HG03558 (cell line): ENCODE measurements around the gene PTPRN2.

Source experiments
- ATAC-seq: cut with Tn5 transposase; IDR thresholded peaks from one replicate; pipeline ENCODE4 v1.9.1; 2021; ENCODE audit warnings: moderate number of reproducible peaks; ENCODE audit not compliant: unreplicated experiment; ENCODE audit errors: extremely low read depth

PTPRN2 gene

DNA sequence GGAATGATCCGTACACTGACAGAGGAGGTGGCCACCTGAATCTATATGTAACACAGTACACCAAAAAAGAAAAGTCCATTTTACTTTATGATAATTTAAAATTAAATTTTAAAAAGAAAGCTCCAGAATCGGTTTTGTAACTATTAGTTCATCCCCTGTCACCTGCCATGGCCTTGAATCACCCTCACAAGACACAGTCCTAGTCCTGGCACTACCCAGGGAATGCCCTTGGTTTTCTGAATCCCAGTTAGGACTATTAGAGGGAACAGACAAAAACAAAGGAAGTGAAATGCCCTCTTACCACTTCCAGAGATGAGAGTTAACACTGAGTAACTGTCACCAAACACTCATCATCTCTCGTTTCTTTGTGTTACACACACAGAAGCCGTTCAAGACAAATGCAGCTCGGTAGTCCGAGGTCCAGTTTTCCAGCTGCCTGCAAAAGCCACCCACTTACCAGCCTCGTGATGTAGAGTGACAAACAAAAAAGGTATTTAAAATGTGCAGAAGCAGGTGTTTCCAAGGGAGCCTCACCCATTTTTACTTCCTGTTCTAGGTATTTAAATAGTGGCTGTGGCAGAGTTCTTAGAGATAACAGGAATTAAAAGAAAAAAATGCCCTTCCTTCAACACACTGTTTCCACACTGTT, 6.1 kb downstream of the PTPRN2 start:
- ATAC-seq: no peak

DNA sequence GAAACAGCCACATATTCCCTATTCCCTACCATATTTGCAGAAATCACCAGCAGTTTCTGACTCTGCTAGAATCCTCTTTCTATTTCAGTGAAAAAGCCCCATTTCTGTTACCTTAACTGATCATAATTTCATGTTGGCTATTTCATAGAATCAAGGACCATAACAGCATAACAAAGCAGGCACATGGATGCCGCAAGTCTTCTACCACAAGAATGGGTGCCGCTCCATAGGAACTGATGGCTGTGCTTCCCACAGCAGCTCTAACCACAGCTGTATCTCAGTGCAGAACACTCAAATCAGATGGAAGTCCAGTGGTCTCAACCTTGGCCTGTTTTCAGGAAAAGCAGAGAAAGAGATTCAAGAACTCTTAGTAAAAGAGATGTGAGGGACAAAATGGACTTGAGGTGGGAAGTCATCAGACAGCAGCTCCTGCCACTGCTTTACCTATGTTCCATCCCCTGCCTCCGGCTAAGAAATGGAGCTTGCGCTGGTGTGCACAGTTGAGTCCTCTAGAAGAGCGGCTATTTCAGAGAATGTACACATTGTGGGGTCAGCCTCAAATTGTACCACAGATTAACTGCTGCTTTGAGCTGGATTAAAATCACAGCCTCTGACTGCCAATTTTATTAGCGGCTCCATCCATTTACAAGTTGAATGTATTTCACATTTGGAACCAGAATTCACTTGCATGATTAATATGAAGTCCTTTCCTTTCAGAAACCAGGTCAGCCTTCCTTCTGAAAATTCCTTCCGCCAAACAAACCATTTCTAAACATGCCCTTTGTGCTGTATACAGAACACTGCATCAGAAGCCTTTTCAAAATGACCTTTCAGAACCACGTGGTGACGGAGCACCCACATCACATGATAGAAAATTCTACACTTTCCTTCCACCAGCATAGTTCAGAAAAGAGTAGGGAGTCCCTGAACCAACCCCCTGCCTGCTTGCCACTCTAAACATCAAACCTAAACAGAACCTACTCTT, 7.7 kb downstream of the PTPRN2 start:
- no peak for ATAC-seq

DNA sequence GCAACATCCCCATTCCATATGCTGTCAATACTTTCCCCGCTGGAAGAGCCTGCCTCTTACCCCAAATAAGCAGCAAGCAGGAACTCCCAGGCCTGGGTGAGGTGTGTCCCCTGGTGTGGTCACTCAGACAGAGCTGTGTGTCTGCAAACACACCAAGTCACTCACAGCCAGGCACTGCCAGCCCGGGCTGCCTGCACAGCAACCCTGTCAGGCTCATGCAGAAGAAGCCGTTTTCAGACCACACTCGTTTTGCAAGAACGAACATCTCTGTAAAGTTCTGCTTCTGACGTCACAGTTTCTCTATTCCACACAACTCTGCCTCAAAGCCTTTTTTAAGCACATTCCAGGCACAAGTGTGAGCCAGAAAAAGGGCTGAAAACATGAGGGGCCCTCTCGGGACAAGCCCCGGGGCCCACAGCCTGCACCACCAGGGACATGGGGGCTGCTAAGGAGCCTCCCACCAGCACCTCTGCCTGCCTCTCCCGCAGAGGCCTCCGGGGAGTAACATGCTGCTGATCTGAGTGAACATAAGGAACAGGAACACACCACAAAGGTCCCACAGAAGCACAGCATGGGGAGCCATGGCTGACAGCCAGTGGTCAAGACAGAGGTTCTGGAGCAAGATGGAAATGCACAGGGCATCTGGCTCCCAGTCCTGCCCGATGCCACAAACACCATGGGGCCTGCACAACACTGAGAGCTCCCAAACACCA, 11.4 kb downstream of the PTPRN2 start:
- no peak for ATAC-seq

DNA sequence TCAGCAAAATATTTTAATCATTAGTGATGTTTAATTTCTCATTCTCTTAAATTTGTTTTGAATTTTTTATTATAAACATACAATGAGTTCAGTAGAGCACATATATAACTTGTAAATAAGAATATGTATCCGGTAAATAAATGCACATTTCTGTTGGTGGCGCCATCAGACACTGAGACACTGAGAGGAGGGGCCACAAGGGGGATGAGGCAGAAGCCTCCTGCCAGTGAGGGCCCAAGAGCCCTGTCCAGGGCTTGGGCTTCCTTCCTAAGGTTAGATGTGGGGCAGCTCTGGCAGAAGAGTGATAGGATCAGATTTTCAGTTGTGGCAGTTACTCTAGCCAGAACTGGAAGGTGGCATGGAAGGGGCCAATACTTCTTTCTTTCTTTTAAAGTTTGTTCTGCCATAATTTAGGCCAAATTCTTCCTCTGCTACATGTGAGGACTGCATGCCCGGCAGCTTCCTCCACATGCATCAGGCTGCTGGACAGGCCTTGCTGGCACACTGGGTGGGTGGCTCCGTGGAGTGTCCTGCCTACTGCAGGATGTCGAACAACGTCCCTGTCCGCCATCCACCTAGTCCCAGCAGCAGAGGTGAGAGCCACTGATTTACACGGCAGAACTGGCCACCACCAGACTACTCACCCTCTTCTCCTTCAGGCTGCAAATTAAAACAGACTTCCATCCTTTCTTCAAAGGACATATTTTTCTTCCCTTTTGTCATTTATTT, 13.2 kb downstream of the PTPRN2 start:
- no peak for ATAC-seq

DNA sequence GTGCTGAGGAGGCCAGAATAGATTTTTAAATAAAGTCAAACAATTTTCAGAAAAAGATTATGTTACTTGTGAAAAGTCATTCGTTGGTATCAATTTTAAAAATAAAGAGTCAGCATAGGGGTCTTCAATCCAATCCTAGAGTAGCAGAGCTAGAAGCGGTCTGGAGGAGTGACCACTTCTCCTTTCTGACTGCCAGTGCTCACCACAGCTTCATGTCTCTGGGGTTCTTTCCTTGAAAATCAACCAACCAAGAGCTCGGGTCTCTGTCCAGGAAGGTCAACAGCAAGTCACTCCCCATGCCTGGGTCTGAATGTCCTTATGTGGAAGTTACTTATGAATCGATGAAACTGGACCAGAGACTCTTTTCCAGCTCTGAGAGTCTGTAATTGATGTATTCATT, 14.3 kb downstream of the PTPRN2 start:
- no peak for ATAC-seq

DNA sequence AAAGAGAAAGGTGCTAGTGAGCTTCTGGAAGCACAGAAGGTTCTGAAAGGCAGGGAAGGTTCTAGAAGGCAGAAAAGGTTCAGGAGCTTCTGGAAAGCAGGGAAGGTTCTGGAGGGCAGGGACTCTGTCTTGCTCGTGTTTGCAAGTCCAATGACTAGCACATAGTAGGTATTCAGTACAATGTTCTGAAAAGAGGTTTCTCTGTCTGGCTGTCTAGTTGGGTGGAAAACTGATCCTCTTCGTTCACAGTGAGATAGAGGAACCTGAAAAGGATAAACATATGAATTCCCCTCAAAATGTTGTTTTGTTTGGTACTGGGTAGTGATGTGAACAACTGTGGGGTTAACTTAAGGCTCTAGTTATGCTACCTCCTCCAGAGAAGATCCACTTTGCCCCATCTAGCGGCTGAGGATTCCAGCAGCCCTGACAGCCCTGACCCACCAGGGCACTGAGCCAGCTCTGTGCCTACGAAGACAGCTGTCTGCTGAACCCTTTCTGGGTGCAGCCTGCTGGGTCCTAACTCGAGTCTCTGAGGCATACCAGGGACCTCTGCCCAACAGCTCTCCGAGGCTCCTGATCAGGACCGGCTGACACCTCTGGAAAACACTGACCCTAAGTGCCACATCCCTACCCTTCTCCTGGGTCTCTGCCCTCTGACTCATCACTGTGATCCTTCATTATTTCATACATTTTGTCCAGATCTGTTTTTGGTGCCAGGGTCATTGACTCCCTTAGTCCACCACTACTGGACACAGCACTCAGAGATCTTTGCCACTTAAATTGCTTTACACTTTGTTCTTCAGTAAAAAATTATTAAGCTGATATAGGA, 15.4 kb downstream of the PTPRN2 start:
- no peak for ATAC-seq

DNA sequence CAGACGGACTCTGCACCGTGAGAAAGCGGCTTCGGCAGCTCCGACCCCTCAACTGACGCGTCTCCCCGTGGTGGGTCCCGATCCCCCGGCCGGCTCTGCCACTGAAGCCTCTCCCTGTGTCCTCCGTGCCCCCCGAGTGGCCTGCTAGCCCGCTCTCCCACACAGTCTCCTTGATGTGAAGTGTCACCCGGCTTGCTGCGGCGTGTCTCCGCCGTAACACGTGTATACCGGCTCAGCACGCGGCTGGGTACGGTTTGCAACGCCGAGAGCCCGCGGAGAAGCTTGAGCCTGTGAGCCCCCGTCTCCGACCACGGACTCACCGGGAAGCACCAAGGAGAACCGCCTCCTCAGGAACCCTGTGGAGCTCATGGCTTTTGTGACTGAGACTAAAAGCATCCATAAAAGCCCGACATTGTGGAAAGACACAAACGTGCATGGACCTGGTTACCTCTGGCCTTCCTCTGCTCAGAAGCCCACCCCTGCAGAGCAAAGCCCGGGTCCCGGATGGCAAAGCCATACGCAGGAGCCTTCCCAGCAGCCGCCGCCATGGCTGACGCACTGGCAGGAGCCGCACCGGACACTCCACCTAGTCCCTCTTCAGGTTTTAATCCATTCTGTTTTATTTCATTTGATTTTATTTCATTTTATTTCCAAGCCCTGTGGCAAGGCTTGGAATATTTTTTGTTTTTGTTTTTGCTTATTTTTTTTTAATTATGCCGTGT, 17.0 kb downstream of the PTPRN2 start:
- no peak for ATAC-seq

DNA sequence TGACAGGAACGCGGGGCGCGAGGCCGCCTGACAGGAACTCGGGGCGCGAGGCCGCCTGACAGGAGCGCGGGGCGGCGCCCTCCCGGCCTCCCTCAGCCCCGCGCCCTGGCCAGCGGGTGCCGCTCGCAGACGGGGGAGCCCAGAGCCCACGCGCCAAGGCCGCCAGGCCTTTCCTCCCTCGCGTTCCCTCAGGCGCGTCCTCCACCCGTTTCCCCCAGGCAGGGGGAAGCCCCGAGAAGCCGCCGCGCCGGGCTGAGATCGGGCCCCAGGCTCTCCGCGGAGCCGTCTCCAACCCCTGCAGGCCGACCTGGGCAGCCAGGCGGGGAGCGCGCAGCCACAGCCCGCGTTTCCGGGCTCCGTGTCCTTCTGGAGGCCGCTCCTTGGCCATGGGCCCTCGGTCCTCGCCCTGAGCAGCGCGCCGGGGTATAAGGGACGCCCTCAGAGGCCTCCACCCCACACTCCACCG, 17.7 kb downstream of the PTPRN2 start:
- no peak for ATAC-seq

DNA sequence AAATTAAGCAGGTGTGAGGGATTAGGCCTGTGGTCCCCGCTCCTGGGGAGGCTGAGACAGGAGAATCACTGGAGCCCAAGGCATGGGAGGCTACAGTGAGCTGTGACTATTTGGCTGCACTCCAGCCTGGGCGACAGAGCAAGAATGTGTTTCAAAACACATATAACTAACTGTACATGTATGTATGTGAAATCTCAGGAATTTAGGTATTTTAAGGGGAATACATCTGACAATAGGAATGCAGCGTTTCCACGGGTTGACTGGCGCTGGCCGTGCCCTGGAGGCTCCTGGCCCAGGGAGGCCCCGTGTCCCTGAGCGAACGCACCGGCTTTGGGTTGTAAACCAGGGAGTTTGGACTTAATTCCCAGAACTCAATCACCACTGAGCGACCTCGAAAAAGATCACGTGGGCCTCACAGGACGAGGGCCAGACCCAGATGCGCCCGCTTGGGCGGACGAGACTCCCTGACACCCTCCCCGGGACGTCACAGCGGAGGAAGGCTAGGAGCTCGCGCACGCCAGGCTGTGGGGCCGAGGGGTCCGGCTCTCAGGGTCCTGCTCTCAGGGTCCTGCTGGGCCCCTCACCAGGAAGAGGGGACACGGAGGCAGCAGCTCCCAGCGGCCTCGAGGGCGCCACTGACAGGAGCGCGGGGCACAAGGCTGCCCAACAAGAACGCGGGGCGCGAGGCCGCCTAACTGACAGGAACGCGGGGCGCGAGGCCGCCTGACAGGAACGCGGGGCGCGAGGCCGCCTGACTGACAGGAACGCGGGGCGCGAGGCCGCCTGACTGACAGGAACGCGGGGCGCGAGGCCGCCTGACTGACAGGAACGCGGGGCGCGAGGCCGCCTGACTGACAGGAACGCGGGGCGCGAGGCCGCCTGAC, 18.4 kb downstream of the PTPRN2 start:
- ATAC-seq: no peak

DNA sequence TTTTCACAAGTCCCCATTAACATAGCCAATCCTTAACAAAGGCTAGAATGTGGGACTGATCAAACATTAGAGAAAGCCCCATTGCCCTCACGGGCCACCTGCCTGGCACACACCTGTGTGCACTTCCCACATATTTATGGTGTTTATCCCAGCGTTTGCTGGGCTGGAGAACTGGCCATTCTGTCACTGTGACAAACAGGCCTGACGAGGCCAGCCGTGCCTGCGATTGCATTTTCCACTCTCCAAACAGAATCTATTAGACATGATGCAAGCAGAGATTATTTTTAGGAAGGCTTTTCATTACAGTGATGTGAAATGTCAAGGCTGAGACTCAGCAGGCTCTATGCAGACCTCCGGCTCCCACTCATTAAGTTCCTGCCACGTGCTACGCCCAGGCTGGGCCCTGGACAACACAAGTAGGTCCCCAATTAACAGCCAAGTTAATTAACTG, 20.4 kb downstream of the PTPRN2 start:
- no peak for ATAC-seq

DNA sequence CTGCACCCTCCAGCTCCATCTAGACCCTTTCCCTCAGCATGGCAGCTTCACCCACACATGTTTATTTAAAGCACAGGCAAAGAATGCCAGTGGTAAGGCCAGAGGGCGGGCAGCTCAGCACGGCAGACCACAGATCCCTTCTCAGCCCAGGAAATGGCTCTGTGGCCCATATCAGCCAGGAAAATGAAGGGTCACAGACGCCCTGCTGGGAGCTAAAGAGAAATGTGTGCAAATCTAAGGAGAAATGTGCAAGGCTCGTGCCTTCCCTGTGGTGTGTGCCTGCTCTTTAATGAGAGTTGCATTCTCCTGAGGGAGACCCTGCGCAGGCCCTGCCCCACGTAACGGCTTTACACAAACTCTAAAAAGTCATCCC, 23.0 kb downstream of the PTPRN2 start:
- ATAC-seq: no peak

DNA sequence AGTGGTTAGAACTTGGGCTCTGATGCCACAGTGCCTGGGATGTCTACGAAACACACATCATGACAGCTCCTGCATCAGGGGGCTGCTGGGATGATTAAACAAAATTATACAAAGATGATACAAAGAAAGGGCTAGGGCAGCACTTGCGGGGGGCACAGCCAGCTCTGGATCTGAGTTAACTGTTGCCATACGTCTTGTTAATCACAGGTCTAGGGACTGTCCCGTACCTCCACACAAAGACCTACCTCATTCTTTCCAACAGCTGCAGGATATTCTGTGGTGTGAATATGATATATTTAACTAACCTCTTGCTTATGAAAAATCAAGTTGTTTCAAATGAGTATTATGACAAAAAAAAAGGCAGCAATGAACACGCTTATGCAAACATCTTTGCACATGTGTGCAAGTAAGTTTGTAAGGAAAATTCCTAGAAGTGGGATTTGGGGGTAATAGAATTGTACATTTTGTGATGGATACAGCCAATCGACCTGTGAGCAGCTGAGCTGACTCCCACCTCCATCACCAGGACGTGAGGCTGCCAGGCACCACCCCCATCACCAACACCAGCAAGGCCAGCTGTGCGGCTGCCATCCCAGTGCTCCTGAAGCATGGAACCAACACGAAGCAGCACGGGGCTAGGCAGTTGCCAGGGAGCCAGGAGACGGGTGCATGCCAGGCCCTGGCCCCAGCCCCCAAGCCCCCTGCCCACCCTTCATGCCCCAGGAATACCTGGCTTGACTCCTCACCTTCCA, 23.5 kb downstream of the PTPRN2 start:
- no peak for ATAC-seq

DNA sequence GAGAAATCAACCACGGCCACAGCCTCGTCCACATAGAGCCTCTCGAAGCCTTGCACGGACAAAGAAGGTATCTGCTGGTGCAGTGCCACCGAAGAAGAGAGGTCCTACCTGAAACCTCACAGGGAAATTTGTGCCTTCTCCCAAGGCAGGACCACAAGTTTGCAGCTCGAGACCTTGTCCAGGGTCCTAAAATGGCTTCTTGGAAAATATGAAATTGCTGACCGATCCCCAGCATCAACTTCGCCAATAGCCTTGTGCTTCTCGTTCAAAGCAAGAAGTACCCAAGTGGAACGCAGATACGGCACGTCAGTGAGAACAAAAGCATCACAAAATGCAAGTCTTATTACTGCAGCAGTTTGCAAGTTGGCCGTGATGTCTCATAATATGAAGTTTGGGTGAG, 24.6 kb downstream of the PTPRN2 start:
- no peak for ATAC-seq

DNA sequence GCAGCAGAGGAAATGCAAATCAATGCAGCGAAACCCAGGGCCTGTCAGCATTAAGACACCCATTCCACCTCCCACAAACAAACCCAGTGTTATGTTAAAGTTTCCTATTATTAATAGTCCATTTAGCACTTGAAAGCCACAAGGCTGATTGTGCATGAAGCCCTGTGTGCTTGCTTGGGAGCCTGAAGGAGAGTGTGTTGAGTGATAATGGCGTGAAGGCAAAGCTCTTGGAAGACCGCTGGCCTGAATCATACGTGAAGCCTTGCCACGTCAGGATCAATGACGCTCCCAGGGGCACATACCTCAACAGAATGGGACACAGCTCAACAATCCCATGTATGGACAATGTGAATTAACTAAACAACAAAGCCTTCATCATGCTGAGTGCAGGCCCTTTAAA, 25.1 kb downstream of the PTPRN2 start:
- ATAC-seq: no peak

DNA sequence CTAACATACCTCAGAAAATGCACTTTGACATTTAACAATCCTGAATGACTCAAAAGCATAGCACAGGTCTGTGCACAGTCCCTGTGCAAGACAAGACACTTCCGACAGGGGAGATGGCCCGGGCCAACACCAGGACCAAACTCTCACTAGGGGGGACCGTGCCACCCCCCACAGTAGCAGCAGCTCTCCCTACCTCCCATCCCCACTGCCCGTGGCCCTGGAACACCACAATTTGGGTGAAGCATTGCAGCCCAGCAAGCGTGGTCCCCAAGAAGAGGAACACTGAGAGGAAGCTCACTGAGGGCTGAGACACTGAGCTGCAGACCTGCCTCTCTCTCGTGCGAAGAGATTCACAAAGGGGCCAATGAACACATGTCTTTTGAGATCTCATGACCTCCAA, 26.0 kb downstream of the PTPRN2 start:
- no peak for ATAC-seq

DNA sequence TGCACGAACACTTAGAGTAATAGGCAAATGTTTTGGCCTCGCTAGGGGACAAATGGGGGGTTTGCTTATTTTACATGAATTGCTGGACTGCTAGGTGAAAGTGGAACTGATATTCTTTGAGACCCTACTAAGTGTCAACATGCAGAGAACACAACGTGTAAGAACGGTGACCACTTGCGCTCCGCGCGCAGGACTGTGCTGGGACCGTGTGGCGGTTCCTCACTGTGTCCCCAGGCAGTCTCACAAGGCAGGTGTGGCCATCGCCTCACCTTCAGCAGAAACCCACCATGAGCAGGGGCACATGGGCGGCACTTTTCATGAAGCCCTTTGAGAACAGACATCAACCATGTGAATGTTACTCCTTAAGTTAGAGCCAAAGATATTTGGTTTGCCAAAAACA, 27.2 kb downstream of the PTPRN2 start:
- ATAC-seq: no peak

DNA sequence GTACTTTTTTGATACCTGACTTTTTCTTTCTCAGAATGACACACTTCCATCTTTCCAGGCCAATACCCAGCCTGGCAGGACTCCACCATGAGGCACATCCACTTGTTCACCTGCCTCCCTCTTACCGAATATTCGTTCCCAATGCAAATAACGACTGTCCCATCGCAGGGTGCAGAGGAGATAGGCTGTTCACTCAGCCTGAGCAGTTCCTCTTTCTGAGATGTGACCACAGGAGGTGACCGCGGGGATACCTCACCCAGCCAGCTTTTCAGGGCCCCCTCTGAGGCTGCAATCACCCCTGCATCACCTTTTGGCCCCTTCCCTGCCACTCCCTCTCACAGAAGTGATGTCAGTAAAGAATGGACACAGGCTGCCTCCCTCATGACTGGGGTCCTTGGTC, 28.3 kb downstream of the PTPRN2 start:
- ATAC-seq: no peak
